ENCODE data around the gene AMPH. TPM values are rescaled to one million over a fixed set of nuclear protein-coding genes. Genes with fewer than 3 reads are reported as not detected.

AMPH gene
- total and polyA plus RNA-seq, 2 donors (not counting 1 experiment from before 2014, with no cell fraction given): 2.4 to 3.6 TPM

- Histone ChIP-seq H3K27me3 (ENCODE audit: control insufficient read depth, insufficient read depth, low read length) (no peaks in the 10 kb centered on the region), H3K27ac (ENCODE audit: insufficient read depth, low read length) (no peak overlapping the region), H4K20me1 (ENCODE audit: control insufficient read depth, extremely low read depth, insufficient read depth, low read length) (no peaks in the 10 kb centered on the region), H2AFZ (ENCODE audit: low read length) (no peak overlapping the region), H3K36me3 (ENCODE audit: control insufficient read depth, insufficient read depth, low read length) (no peaks in the 10 kb centered on the region), H3K9me3 (ENCODE audit: control insufficient read depth, insufficient read depth, low read depth, low read length) (no peaks in the 10 kb centered on the region), H3K4me2 (ENCODE audit: extremely low read depth, insufficient read depth, low read length) (no peak overlapping the region), H3K9ac (ENCODE audit: insufficient read depth, low read length) (no peak overlapping the region), H3K4me3 (replicated peaks in 1 of 4; ENCODE audit: control extremely low read depth in 1 of 4, insufficient read depth in 1 of 4, low read depth in 3 of 4, low read length in 4 of 4) (no peak overlapping the region), H3K4me1 (ENCODE audit: control insufficient read depth, extremely low read depth, insufficient read depth, low read length) (no peaks in the 10 kb centered on the region), H3K79me2 (ENCODE audit: control insufficient read depth, insufficient read depth, low read length) (no peaks in the 10 kb centered on the region)
- peak; percentile 62 to 83 for DNase-seq (ENCODE audit: low read depth in 2 of 2)
- TF ChIP-seq EZH2 (IDR thresholded peaks at IDR 0.05; ENCODE audit: low read length, missing control alignments) (no peak), CTCF (conservative IDR thresholded peaks at IDR 0.05 in 1 of 2, IDR thresholded peaks at IDR 0.05 in 1 of 2; ENCODE audit: low read depth in 1 of 2, low read length in 2 of 2) (no peak)
Measured at GRCh38 chr7:38628630-38629385, 2.4 kb downstream of the AMPH start.

- H3K4me2 ChIP-seq (ENCODE audit: extremely low read depth, insufficient read depth, low read length): no peak overlapping the region
- H3K4me1 ChIP-seq (ENCODE audit: control insufficient read depth, extremely low read depth, insufficient read depth, low read length): no peaks in the 10 kb centered on the region
Measured at GRCh38 chr7:38625866-38626265, 5.3 kb downstream of the AMPH start.

DNA sequence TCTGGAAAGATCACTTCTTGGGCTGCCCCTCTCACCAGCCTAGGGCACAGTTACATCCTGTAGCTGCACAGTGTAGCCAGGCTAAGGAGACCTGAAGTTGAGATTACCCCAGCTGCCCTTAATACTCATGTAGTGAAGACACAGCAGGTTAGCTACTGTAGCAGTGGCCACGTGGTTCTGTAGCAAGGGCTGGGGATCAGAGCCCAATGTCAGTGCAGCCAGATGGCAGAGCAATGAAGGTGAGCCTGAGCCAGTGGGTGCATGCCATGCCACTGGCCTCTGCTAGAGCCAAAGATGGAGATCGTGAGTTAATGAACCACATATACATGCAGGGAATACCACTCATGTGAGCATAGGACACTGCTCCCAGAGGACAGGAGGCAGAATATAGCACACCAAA is 15.5 kb downstream of the AMPH start:
- DNase-seq (ENCODE audit: low read depth in 2 of 2): no peak
- no peak for TF ChIP-seq EZH2 (IDR thresholded peaks at IDR 0.05; ENCODE audit: low read length, missing control alignments)
- no peak for TF ChIP-seq CTCF (conservative IDR thresholded peaks at IDR 0.05 in 1 of 2, IDR thresholded peaks at IDR 0.05 in 1 of 2; ENCODE audit: low read depth in 1 of 2, low read length in 2 of 2)
- Histone ChIP-seq H3K27ac (ENCODE audit: insufficient read depth, low read length) (no peak overlapping the region), H3K4me1 (ENCODE audit: control insufficient read depth, extremely low read depth, insufficient read depth, low read length) (no peaks in the 10 kb centered on the region), H4K20me1 (ENCODE audit: control insufficient read depth, extremely low read depth, insufficient read depth, low read length) (no peaks in the 10 kb centered on the region), H3K9me3 (ENCODE audit: control insufficient read depth, insufficient read depth, low read depth, low read length) (no peaks in the 10 kb centered on the region), H3K79me2 (ENCODE audit: control insufficient read depth, insufficient read depth, low read length) (no peaks in the 10 kb centered on the region), H3K9ac (ENCODE audit: insufficient read depth, low read length) (no peak overlapping the region), H3K4me2 (ENCODE audit: extremely low read depth, insufficient read depth, low read length) (no peak overlapping the region), H3K27me3 (ENCODE audit: control insufficient read depth, insufficient read depth, low read length) (no peaks in the 10 kb centered on the region), H3K4me3 (replicated peaks in 1 of 4; ENCODE audit: control extremely low read depth in 1 of 4, insufficient read depth in 1 of 4, low read depth in 3 of 4, low read length in 4 of 4) (no peak overlapping the region), H2AFZ (ENCODE audit: low read length) (no peak overlapping the region), H3K36me3 (ENCODE audit: control insufficient read depth, insufficient read depth, low read length) (no peaks in the 10 kb centered on the region)

More at GRCh38 chr7:38625866-38626265, 5.3 kb downstream of the AMPH start:
- Histone ChIP-seq H3K79me2 (ENCODE audit: control insufficient read depth, insufficient read depth, low read length) (no peaks in the 10 kb centered on the region), H3K4me3 (replicated peaks in 1 of 4; ENCODE audit: control extremely low read depth in 1 of 4, insufficient read depth in 1 of 4, low read depth in 3 of 4, low read length in 4 of 4) (no peak overlapping the region), H3K9ac (ENCODE audit: insufficient read depth, low read length) (no peak overlapping the region), H3K9me3 (ENCODE audit: control insufficient read depth, insufficient read depth, low read depth, low read length) (no peaks in the 10 kb centered on the region), H3K27me3 (ENCODE audit: control insufficient read depth, insufficient read depth, low read length) (no peaks in the 10 kb centered on the region), H3K36me3 (ENCODE audit: control insufficient read depth, insufficient read depth, low read length) (no peaks in the 10 kb centered on the region), H3K27ac (ENCODE audit: insufficient read depth, low read length) (no peak overlapping the region), H2AFZ (ENCODE audit: low read length) (no peak overlapping the region), H4K20me1 (ENCODE audit: control insufficient read depth, extremely low read depth, insufficient read depth, low read length) (no peaks in the 10 kb centered on the region)
- DNase-seq (ENCODE audit: low read depth in 2 of 2): no peak
- no peak for TF ChIP-seq EZH2 (IDR thresholded peaks at IDR 0.05; ENCODE audit: low read length, missing control alignments)
- TF ChIP-seq CTCF (conservative IDR thresholded peaks at IDR 0.05 in 1 of 2, IDR thresholded peaks at IDR 0.05 in 1 of 2; ENCODE audit: low read depth in 1 of 2, low read length in 2 of 2): no peak
